SKM-1 (cell line): ENCODE data around the gene MLH3.

ENCODE experiments used
- DNase-seq: peaks from one replicate; lab custom pipeline; 2025; ENCODE audit not compliant: unreplicated experiment; lab: John Stamatoyannopoulos, UW

Gene MLH3

GRCh38 chr14:74988131-74988530 is 63.1 kb downstream of the MLH3 start:
- DNase-seq, result no peak

GRCh38 chr14:74985806-74986205 is 65.5 kb downstream of the MLH3 start:
- no peak for DNase-seq

- no peak for DNase-seq
These were observed 66.3 kb downstream of the MLH3 start for GRCh38 chr14:74985028-74985310.

- DNase-seq, result no peak
These were observed 66.8 kb downstream of the MLH3 start for GRCh38 chr14:74984236-74985027.

GRCh38 chr14:74983343-74983742 is 67.9 kb downstream of the MLH3 start:
- DNase-seq, result no peak

- DNase-seq, result no peak
These were observed 68.6 kb downstream of the MLH3 start for GRCh38 chr14:74982661-74983060.

GRCh38 chr14:74981833-74982232 is 69.4 kb downstream of the MLH3 start:
- no peak for DNase-seq

- DNase-seq, result no peak
These were observed 69.8 kb downstream of the MLH3 start for GRCh38 chr14:74981462-74981782.

GRCh38 chr14:74980731-74981461 is 70.4 kb downstream of the MLH3 start:
- DNase-seq, result no peak

GRCh38 chr14:74980398-74980730 is 70.9 kb downstream of the MLH3 start:
- DNase-seq, result no peak

GRCh38 chr14:74979442-74980397 is 71.5 kb downstream of the MLH3 start:
- DNase-seq, result no peak

GRCh38 chr14:74979029-74979428 is 72.2 kb downstream of the MLH3 start:
- DNase-seq, result no peak

- DNase-seq, result no peak
These were observed 72.8 kb downstream of the MLH3 start for GRCh38 chr14:74978416-74978947.

GRCh38 chr14:74977901-74978385 is 73.3 kb downstream of the MLH3 start:
- DNase-seq, result no peak

GRCh38 chr14:74977164-74977900 is 73.9 kb downstream of the MLH3 start:
- no peak for DNase-seq

GRCh38 chr14:74976264-74977113 is 74.8 kb downstream of the MLH3 start:
- DNase-seq, result no peak

- no peak for DNase-seq
These were observed 76.0 kb downstream of the MLH3 start for GRCh38 chr14:74975059-74975810.

- DNase-seq, result no peak
These were observed 76.8 kb downstream of the MLH3 start for GRCh38 chr14:74974364-74975058.
